ENCODE data around the gene ASB13.
"Not testable (repeated sequence)": the region's sequence is repeated elsewhere in the genome, so short reads cannot be mapped to it uniquely, and the experiment has no call there.

The ASB13 gene

GRCh38 chr10:5622186-5622960, 44.0 kb downstream of the ASB13 start:
- peak; percentile 30 for FAIRE-seq

- FAIRE-seq = not testable (repeated sequence)
These were observed 45.0 kb downstream of the ASB13 start for GRCh38 chr10:5621371-5621770.

- no peak for FAIRE-seq
These were observed 45.4 kb downstream of the ASB13 start for GRCh38 chr10:5620966-5621365.

- FAIRE-seq = no peak
These were observed 46.1 kb downstream of the ASB13 start for GRCh38 chr10:5620223-5620721.

DNA sequence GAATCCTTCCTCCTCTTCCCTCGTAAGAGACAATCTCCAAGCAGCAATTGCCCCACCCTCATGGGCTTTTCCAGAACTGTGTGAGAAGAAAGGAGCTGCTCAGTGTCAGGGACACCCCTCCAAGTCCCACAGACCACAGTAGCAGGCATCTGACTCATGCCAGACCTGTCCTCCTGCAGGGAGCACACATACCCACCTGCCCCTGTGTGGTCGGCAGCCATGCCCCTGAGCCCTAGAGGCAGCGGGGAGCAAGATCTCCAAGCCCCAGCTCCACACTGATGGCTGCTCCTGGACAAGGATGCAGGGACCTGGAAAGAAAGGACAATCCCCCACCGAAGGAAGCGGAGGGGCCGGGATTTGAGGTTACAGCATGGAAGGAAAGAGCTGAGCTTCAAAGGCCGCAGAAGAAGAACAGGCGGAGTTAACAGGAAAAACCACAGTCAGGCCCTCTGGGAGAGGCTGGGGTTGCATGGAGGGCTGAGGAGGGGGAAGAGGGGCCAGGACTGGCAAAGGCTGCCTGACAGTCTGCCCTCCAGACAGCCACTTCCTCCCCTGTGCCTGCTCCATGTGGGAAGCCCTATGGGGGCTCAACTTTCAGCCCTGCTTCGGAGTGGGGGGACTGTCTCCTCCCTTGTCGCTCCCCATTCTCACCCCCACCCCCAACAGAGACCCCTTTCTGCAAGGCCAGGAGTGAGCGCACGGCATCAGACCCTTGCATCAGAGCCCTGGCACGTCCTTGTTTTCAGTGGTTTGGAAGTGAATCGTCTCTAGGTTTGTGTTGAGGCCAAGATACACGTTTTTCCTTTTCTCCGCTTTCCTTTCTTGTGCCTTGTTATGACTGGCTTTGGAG, 46.8 kb downstream of the ASB13 start:
- FAIRE-seq = no peak

DNA sequence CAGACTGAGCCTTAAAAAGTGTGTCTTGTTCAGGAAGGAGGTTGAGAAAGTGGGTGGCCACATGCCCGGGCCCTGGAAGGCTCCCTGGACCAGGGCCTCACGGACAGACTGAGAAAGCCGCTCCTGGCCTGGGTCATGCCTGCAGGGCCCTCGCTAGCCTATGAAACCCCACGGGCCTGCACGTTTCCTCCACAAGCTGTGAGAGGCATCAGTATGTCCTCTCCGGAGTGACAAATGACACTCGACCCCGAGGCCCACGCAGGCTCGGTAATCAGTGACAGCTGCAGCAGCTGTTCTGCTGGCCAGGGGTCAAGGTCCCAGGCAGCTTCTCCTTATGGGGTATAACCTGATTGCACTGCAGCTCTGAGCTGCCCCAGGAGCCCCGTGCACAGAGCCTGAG, 47.6 kb downstream of the ASB13 start:
- FAIRE-seq = no peak

- no peak for FAIRE-seq
These were observed 48.4 kb downstream of the ASB13 start for GRCh38 chr10:5618042-5618441.

DNA sequence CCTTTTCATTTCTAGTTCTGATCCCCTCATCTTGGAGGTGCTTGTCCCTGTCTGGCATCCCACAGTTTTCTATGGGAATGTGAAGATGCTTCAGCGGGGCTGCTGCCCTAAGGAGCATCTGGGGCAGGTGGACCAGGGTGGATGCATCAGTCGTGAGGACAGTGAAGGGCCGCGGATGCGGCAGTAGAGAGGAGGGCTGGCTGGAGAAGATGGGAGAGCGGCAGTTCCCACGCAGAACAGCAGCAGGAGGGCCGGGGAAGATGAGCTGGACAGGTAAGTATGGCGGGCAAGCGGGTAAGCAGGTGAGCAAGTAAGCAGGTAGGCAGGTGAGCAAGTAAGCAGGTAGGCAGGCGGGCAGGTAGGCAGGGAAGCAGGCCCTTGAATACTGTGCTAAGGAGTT, 48.9 kb downstream of the ASB13 start:
- FAIRE-seq = no peak

- FAIRE-seq = no peak
These were observed 49.6 kb downstream of the ASB13 start for GRCh38 chr10:5616836-5617235.

DNA sequence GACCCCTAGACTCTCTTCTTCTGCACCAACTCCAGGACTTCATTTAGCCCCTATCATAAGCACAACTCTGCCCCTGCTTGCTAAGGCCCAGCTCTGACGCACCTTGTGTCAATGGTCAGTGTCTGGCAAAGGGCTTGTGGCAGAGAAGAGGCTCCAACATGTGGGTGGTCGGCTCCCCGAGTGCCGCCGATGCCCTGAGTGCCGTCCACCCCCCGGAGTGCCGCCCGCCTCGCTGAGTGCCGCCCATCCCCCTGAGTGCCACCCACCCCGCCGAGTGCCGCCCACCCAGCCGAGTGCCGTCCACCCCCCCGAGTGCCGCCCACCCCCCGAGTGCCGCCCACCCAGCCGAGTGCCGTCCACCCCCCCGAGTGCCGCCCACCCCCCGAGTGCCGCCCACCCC, 50.3 kb downstream of the ASB13 start:
- no peak for FAIRE-seq

DNA sequence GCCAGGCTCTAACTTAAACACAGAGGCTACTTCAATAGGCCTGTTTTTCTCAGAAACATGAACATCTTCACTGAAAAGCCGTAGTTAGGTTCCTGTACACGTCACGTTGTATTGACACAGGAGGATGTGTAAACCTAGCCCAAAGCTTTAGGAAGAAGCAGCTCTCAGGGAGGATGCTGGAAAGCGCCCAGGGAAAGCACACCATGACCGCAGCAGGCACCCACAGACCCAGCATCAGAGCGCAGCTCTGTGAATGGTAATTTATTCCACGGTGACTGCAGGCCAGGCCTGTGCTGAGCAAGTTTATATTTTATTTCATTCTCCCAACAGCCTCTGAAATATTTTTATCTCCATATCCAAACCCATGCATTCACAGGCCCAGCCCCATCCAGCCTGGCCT, 51.1 kb downstream of the ASB13 start:
- no peak for FAIRE-seq

DNA sequence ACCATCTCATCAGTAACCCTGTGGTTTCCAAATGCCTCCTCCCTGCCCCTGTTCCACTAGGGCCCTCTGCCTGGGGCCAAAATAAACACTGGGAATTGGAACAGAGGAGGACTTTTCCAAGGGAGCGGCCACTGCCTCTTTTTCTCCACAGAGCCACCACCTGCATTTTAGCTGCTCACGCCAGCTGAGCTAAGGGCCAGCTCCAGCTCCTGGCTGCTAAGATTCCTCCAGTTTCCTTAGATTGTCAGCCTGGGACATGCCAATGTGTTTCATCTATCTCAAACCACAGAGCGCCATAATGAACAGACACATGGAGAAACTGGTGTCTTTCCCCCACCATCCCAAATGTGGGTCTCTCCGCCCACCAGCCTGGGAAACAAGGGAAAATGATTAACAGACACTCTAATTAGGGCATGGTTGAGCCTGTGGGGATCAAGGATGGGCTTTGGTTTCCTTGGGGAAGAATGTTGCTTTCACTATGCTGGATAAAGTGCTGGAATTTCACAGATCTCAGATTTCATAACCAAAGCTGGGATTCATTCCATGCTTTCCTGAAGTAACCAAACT, 52.2 kb downstream of the ASB13 start:
- FAIRE-seq = no peak

- FAIRE-seq = no peak
These were observed 52.8 kb downstream of the ASB13 start for GRCh38 chr10:5613481-5614154.

- FAIRE-seq = peak; percentile 91
These were observed 54.3 kb downstream of the ASB13 start for GRCh38 chr10:5611899-5612680.

DNA sequence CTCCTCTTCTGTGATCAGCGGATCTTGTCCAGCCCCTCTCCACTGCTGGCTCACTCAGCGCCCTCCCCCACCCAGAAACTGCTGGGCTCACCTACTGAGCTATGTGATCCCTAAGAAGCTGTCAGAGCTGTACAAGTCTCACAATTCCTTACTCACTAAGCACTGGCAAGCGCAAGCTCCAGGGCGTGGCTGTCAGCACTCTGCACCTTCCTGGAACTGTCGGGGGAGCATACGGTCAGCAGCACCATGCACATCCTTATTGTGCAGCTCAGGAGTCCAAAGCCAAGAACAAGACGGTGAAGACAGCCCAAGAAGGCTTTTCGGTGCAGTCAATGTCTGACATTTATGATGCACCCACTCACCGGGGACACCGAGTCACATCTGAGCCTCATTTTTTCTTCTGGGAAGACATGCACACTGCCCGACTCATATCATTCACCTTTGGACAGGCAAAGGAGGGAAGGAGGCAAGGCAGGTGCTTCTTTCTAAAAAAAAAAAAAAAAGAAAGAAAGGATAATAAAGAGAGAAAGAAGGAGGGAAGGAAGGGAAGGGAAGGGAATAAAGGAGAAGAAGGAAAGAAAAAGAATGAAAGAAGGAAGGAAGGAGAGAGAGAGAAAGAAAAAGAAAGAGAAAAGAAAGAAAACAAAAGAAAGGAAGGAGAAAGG, 56.3 kb downstream of the ASB13 start:
- FAIRE-seq = no peak

GRCh38 chr10:5608608-5609220, 57.7 kb downstream of the ASB13 start:
- no peak for FAIRE-seq

GRCh38 chr10:5607594-5607993, 58.8 kb downstream of the ASB13 start:
- no peak for FAIRE-seq

GRCh38 chr10:5606864-5607263, 59.5 kb downstream of the ASB13 start:
- FAIRE-seq = no peak

DNA sequence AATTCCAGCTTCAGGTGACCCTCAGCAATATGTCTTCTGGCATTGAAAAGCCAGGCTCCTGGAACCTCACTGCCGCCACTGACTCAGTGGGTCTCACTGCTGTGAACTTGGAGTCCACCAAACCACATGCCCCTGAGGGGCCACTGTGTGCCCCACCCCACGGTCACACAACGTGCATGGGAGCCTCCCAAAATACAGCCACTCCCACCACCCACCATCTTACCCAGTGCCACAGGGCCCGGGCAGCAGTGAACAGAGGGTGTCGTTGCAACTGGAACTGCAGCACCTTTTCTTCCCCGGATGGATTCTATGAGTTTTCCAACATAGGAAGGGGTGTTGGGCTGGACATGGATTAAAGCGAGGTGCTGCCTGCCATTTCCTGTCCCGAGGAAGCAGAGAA, 60.1 kb downstream of the ASB13 start:
- no peak for FAIRE-seq

- FAIRE-seq = no peak
These were observed 61.4 kb downstream of the ASB13 start for GRCh38 chr10:5604961-5605360.

- no peak for FAIRE-seq
These were observed 62.0 kb downstream of the ASB13 start for GRCh38 chr10:5604236-5604925.

All from islet of Langerhans (tissue), 1 donor.